HT1080 (cell line): ENCODE data around the gene TRERF1. TPM values are rescaled to one million over a fixed set of nuclear protein-coding genes. Genes with fewer than 3 reads are reported as not detected.

ENCODE experiments used
- DNase-seq: peaks from one replicate; pipeline ENCODE4 v3.0.0-alpha.2; 2015; ENCODE audit warnings: low read depth
- total RNA-seq: library from RNA; depleted of rRNA; stranded (reverse); fragments of >200 nt; shearing (Covaris generic); gene quantifications from 2 replicates; pipeline ENCODE4 v1.2.3, GENCODE V29; 2014

TRERF1 gene
- total RNA-seq, 1 experiment from 2014 or later, result 11.4 TPM

GRCh38 chr6:42257063-42257462 is 194.7 kb downstream of the TRERF1 start:
- no peak for DNase-seq

- no peak for DNase-seq
These were observed 196.7 kb downstream of the TRERF1 start for GRCh38 chr6:42255050-42255449.

DNA sequence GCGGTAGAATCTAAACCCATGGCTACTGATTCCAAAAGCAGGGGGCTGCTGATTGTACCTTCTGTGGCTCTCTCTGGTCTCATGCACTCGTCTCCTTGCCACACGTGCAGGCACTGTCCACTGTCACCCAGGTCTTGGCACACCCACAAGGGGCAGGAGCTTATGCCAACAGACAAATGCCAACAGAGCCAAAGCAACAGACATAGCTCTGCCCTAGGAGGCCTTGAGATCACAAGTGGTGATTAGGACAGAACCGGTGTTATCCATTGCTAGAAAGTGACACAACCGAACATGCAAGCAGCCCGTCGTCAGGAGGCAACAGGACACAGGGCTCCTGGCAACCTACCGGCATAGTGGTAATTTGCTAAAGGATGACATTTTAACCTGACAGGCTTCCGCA is 197.2 kb downstream of the TRERF1 start:
- no peak for DNase-seq

GRCh38 chr6:42251911-42252637 is 199.7 kb downstream of the TRERF1 start:
- DNase-seq, result no peak

DNA sequence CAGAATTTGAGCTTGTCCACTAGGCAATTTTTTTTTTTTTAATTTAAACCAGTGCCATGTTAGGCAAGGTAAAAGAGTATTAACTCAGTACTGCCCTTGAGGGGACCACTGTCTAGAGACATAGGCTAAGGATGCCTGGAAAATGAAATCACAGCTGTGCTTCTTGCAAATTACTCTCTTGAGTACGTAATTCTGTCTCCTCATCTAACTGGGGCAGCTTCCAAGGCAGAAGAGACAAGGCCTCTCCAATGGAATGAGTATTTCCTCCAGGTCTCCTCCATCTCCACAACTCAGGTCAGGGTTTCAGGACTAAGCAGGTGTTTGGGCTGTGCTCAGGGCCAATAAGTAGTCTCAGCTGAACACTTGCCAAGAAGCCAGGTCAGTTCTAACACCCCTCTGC is 200.2 kb downstream of the TRERF1 start:
- no peak for DNase-seq

DNA sequence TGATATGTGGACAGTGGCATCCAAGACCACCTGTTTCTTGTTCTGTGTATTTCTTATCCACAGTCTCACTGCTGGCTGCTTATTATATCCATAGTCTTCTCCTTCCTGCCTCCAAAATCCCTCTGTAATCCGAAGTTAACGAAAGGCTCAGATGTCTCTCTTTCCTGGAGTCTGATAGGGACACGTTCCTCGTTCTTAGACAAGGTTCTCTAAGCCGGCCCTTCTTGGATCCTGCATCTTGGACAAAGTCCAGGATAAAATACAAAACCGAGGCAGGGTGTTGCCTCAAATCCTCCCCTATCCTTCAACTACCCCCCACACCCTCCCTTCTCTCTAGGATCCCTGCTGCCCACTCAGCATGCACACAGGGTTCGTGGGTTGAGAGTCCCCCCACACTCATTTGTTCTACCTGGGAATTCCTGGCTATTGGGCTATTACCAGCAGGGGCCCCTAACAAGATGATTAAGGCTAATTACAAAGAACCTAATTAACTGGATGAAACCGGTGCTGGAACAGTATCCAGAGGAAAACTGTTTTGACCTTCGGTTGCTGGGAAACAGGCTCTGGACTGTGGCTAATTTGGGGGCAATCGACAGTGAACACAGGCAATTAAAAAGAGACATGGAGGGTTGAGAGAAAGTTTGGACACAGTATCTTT is 201.3 kb downstream of the TRERF1 start:
- DNase-seq, result no peak

DNA sequence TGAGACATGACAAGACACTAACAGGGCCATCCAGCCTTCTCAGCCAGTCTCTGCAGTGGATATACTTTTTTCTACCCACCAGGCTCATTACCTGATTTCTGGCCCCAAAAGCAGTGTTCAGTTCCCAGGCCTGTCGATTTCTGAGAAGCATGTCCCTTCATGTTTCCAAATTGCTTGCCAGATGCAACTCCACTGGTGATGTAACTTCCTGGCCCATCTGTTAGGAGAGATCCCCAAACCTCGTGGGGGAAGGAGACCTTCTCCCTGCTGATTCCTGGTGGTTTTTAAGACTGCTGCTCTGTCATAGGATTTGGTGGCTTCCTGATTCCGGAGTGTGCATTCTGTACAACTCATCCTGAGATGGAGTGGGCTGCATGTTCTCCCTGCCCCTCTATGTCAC is 202.4 kb downstream of the TRERF1 start:
- DNase-seq, result no peak

DNA sequence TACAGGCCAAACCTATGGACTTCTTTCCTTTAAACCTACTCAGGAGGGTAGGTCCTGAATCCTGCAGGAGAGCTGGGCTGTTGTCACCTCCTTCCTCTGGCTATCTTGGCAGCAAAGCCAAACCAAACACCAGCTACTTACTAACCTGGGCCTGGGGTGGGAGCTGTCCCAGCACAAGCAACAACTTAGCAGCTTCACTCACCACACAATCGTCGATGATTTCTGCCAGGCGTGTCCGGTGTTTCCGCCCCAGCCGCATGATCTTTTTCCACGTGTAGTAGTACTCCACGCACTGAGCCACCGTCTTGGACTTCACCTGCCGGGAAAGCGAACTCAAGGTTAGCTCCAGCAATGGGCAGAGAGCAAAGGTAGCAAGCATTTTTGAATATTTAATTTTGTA is 208.7 kb downstream of the TRERF1 start:
- no peak for DNase-seq

DNA sequence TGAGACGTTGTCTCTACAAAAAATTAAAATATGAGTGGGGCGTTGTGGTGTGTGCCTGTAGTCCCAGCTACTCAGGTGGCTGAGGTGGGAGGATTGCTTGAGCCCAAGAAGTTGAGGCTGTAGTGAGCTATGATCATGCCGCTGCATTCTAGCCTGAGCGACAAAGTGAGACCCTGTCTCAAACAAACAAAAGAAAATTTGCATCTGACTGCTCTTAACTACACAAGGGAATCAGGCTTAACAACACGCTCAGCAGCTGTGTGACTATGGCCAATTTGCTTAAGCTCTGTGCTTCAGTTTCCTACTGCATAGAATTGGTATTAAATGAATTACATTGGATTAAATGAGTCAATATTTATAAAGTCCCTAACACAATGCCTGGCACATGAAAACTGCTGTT is 209.8 kb downstream of the TRERF1 start:
- no peak for DNase-seq

GRCh38 chr6:42239736-42240375 is 211.9 kb downstream of the TRERF1 start:
- DNase-seq, result peak; percentile 60

- no peak for DNase-seq
These were observed 212.4 kb downstream of the TRERF1 start for GRCh38 chr6:42239333-42239732.

DNA sequence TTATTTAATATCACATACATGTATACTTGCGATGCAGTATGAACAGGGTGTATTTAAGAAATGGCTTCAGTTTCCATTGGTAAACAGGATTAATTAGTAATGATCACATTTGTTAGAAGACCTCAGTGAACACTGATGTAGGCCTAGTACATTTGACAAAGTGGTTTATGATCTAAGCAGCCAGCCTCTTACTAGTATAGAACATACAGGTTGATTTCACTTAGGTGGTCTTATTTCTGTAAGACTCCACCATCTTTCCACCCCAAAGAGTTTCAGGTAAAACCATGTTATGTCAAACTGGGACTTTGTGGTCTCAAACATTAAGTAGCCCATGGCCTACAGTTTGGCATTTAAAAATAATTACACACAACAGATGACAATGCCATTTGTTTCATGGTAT is 213.9 kb downstream of the TRERF1 start:
- no peak for DNase-seq

- DNase-seq, result no peak
These were observed 214.8 kb downstream of the TRERF1 start for GRCh38 chr6:42236682-42237473.

- DNase-seq, result no peak
These were observed 215.7 kb downstream of the TRERF1 start for GRCh38 chr6:42236030-42236429.

GRCh38 chr6:42232035-42232434 is 219.7 kb downstream of the TRERF1 start:
- no peak for DNase-seq

- DNase-seq, result peak; percentile 53
These were observed 221.1 kb downstream of the TRERF1 start for GRCh38 chr6:42230345-42231321.

DNA sequence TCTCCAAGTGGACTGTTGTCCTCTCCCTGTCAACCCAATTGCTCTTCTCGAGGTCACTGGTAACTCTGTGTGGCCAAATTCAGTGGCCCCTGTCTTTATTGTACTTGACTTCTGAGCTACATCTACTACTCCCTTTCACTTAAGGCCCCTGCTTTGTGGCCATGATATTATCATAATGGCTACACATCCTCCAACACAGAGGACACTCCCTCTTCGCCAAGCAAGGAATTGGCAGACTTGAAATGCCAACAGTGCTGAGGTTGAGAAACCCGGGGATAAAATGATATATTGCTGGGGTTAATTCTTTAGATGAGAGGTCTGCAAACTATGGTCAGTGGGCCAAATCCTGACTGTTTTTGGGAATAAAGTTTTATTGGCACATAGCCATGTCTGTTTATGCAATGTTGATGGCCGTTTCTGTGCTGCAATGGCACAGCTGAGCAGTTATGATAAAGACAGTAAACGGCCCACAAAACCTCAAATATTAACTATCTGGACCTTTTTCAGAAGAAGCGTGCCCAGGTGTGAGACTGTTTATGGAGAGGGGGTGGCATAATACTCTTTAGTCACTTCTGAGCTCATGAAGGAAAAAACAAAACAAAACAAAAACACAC is 222.1 kb downstream of the TRERF1 start:
- no peak for DNase-seq

DNA sequence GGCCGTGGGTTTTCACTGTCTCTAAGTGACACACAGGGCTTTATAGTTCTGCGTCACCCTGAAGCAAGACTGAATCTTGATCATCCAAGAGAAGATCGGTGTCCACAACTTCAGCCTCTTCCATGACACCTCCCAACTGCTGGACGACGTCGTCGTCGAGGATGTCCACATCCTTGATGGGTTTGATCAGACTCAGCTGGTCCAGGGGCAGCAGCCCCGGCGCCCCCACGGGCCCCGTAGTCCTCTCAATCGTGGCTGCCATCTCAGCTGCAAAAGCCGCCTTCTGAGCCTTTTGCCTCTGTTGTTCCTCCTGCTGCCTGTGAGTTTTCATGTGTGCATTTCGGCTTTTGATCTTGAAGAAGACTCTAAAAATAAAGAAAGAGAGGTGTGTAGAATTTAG is 223.4 kb downstream of the TRERF1 start:
- no peak for DNase-seq

DNA sequence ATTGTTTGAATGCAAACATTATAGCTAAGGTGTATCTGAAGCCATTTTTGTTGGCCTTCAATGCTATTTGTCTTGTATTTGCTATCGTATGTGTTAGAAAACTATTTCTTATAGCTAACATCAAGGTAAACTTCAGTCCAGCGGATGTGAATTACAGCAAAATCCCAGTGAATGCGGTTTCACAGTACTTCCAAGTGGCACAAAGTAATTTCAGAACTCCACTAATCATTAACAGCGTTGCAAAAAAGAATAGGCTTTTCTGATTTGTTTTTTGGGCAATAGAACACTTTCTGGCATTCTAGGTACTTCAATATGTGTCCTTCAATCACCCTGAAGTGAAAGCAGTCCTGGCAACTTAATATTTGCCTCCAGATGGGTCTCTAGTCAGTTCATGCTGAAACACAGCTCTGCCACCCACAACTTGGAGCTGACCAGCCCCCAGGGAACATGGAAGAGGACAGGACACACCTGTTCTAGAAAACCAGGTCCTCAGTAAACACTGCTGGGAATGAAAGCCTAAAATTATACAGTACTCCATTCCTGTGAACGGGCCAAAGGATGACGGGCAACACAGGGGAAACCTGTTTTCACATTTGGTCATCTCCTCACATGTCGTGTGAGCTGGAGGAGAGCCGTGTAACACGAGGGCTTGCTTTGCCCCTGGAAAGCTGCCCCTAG is 224.4 kb downstream of the TRERF1 start:
- no peak for DNase-seq
